PC-3 (cell line): ENCODE data around the gene MME. TPM values are rescaled to one million over a fixed set of nuclear protein-coding genes. Genes with fewer than 3 reads are reported as not detected.

Experiments used
- ATAC-seq: fragments of 200-7000 bp; cut with Tn5 transposase; 2 replicates; pipeline ENCODE4 v1.9.1; 2020; ENCODE audit warnings: mild to moderate bottlenecking, moderate library complexity
- BruUV-seq: library from RNA; stranded (reverse); fragments of 400-500 nt; replicated peaks from 2 replicates; lab custom pipeline; 2021; lab: Mats Ljungman, UMichigan
- CTCF ChIA-PET: fragments of 300-600 bp; sonication (Branson Sonifier 250); formaldehyde crosslinking; loops from one replicate; lab custom pipeline; 2022; ENCODE audit warnings: antibody characterized with exemption; lab: Charles Lee
- POLR2A ChIA-PET: fragments of 300-600 bp; sonication (Branson Sonifier 250); formaldehyde crosslinking; loops from one replicate; lab custom pipeline; 2022; ENCODE audit warnings: antibody characterized with exemption; ENCODE audit not compliant: unreplicated experiment; lab: Charles Lee
- DNase-seq: peaks from one replicate; pipeline ENCODE4 v3.0.0-alpha.2; 2015
- H2AFZ ChIP-seq: fragments of 300-600 bp; sonication (generic); 2 replicates; pipeline ENCODE4 v1.6.0; 2016; ENCODE audit warnings: antibody characterized with exemption, low read length
- H3F3A ChIP-seq: fragments of 300-600 bp; sonication (generic); one replicate; pipeline ENCODE4 v1.6.0; 2017; ENCODE audit warnings: antibody characterized with exemption, low read length, control low read depth, mild to moderate bottlenecking; ENCODE audit not compliant: unreplicated experiment
- H3K27ac ChIP-seq: fragments of 300-600 bp; sonication (generic); 2 replicates; pipeline ENCODE4 v1.5.1; 2016; ENCODE audit warnings: mild to moderate bottlenecking, low read length
- H3K27me3 ChIP-seq: fragments of 300-600 bp; sonication (generic); 2 replicates; pipeline ENCODE4 v1.6.1; 2016; ENCODE audit warnings: low read length, mixed read lengths
- H3K36me3 ChIP-seq: fragments of 300-600 bp; sonication (generic); 2 replicates; pipeline ENCODE4 v1.6.1; 2016; ENCODE audit warnings: low read depth, mixed run types, low read length, mixed read lengths
- H3K4me1 ChIP-seq: fragments of 300-600 bp; sonication (generic); 2 replicates; pipeline ENCODE4 v1.5.1; 2016; ENCODE audit warnings: low read length; ENCODE audit not compliant: insufficient read depth
- H3K4me2 ChIP-seq: fragments of 300-600 bp; sonication (generic); 2 replicates; pipeline ENCODE4 v1.6.0; 2016; ENCODE audit warnings: low read length
- H3K4me3 ChIP-seq: fragments of 300-600 bp; sonication (generic); 2 replicates; pipeline ENCODE4 v1.5.1; 2016; ENCODE audit warnings: mild to moderate bottlenecking, low read length, mixed read lengths
- H3K79me2 ChIP-seq: fragments of 300-600 bp; sonication (generic); 2 replicates; pipeline ENCODE4 v1.6.1; 2017; ENCODE audit warnings: low read length, mixed read lengths
- H3K9ac ChIP-seq: fragments of 300-600 bp; sonication (generic); 2 replicates; pipeline ENCODE4 v1.6.0; 2016; ENCODE audit warnings: mild to moderate bottlenecking, low read length
- H3K9me2 ChIP-seq: fragments of 300-600 bp; sonication (generic); replicated peaks from 2 replicates; pipeline ENCODE4 v1.6.1; 2016; ENCODE audit warnings: mixed run types, low read length, mixed read lengths
- H3K9me3 ChIP-seq: fragments of 300-600 bp; sonication (generic); 2 replicates; pipeline ENCODE4 v1.6.1; 2016; ENCODE audit warnings: low read length, mixed read lengths
- H4K20me1 ChIP-seq: fragments of 300-600 bp; sonication (generic); 2 replicates; pipeline ENCODE4 v1.6.1; 2016; ENCODE audit warnings: low read length, mixed read lengths
- CTCF ChIP-seq: fragments of 300-600 bp; sonication (generic); conservative IDR thresholded peaks from 2 replicates; pipeline ENCODE4 v1.5.1; 2017; ENCODE audit warnings: antibody characterized with exemption, low read depth, mild to moderate bottlenecking, low read length
- EZH2 ChIP-seq: fragments of 300-600 bp; sonication (generic); IDR thresholded peaks from one replicate; pipeline ENCODE4 v1.6.1; 2017; ENCODE audit warnings: antibody characterized with exemption, mild to moderate bottlenecking, low read length; ENCODE audit not compliant: unreplicated experiment
- EZH2phosphoT487 ChIP-seq: fragments of 300-600 bp; sonication (generic); IDR thresholded peaks from 2 replicates; pipeline ENCODE4 v1.6.1; 2018; ENCODE audit warnings: mild to moderate bottlenecking, antibody characterized with exemption, low read length, borderline replicate concordance
- intact Hi-C: fragments of 100-400 bp; cut with micrococcal nuclease; formaldehyde crosslinking; loops from 2 replicates; pipeline ENCODE4 v1.9.0; 2023
- total RNA-seq: library from RNA; depleted of rRNA; stranded (reverse); fragments of >200 nt; gene quantifications from 2 replicates; pipeline ENCODE4 v1.2.3, GENCODE V29; 2014

The MME gene
- total RNA-seq, 1 experiment from 2014 or later: 1.2 TPM

DNA sequence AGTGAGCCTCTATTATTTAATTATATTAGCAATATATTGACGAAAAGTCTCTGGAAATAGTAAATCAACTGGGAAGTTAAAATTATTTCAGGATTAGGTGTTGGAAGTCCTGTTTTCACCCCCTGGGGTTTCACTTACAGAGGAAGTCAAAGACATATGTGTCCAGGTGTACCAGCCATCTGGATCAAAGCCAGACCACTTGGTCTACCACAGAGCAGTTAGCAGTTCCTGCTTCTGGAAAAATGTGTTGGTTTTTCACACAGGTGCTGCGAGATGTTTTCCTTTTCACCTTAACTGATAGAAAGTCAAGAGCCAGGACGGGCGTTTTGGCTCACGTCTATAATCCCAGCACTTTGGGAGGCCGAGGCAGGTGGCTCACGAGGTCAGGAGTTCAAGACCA lies 13.1 kb downstream of the MME start:
- Histone ChIP-seq H3F3A (no peaks in the 10 kb centered on the region), H3K9ac (no peak overlapping the region), H2AFZ (no peak overlapping the region), H3K4me1 (no peaks in the 10 kb centered on the region), H3K4me3 (no peak overlapping the region), H4K20me1 (no peaks in the 10 kb centered on the region), H3K27me3 (no peaks in the 10 kb centered on the region; the same call in 1 of the 2 replicates), H3K27ac (no peak overlapping the region), H3K36me3 (no peaks in the 10 kb centered on the region), H3K9me3 (no peaks in the 10 kb centered on the region), H3K4me2 (no peak overlapping the region), H3K9me2 (no peaks in the 10 kb centered on the region), H3K79me2 (no peaks in the 10 kb centered on the region)
- ChIA-PET CTCF (no interaction called here), POLR2A (no interaction called here)
- BruUV-seq: no TSS peak
- intact Hi-C loops: no loop called here
- ATAC-seq (no peak), DNase-seq (no peak)
- TF ChIP-seq CTCF (no peak), EZH2 (no peak), EZH2phosphoT487 (no peak)

GRCh38 chr3:155096303-155097008 lies 16.3 kb downstream of the MME start:
- ATAC-seq (no peak), DNase-seq (no peak)
- no TSS peak for BruUV-seq
- no peak for TF ChIP-seq EZH2
- no peak for TF ChIP-seq CTCF
- no peak for TF ChIP-seq EZH2phosphoT487
- intact Hi-C loops: no loop called here
- H3K36me3 ChIP-seq: no peaks in the 10 kb centered on the region
- CTCF ChIA-PET: no interaction called here
- no peaks in the 10 kb centered on the region for H4K20me1 ChIP-seq
- H3F3A ChIP-seq: no peaks in the 10 kb centered on the region
- no peak overlapping the region for H3K4me3 ChIP-seq
- no peaks in the 10 kb centered on the region for H3K9me3 ChIP-seq
- H3K9me2 ChIP-seq: no peaks in the 10 kb centered on the region
- no peak overlapping the region for H3K27ac ChIP-seq
- POLR2A ChIA-PET: no interaction called here
- no peak overlapping the region for H3K4me2 ChIP-seq
- no peak overlapping the region for H2AFZ ChIP-seq
- no peaks in the 10 kb centered on the region; the same call in 1 of the 2 replicates for H3K27me3 ChIP-seq
- H3K79me2 ChIP-seq: no peaks in the 10 kb centered on the region
- no peaks in the 10 kb centered on the region for H3K4me1 ChIP-seq
- no peak overlapping the region for H3K9ac ChIP-seq

DNA sequence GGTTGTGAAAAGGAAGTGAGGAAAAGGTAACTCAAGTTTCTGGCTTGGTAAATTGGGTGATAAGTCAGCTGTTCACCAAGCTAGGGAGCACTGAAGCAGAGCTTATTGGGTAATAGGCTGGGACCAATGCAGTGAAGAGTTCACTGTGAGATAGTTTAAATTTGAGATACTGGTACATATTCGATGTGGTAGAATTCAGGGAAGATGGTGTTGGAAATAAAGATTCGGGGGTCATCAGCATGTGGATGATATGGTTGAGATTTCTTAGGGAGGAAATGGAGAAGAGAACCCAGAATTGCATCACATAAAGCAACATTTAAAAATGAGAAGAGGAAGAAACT lies 16.9 kb downstream of the MME start:
- no peak for ATAC-seq
- intact Hi-C loops: no loop called here
- no peaks in the 10 kb centered on the region for H3K36me3 ChIP-seq
- no peaks in the 10 kb centered on the region for H4K20me1 ChIP-seq
- no peak overlapping the region for H3K4me3 ChIP-seq
- no peaks in the 10 kb centered on the region for H3K9me2 ChIP-seq
- no peaks in the 10 kb centered on the region for H3K9me3 ChIP-seq
- TF ChIP-seq EZH2 (no peak), CTCF (no peak), EZH2phosphoT487 (no peak)
- no peaks in the 10 kb centered on the region for H3K79me2 ChIP-seq
- H3K9ac ChIP-seq: no peak overlapping the region
- ChIA-PET POLR2A (no interaction called here), CTCF (no interaction called here)
- no peaks in the 10 kb centered on the region for H3F3A ChIP-seq
- DNase-seq: no peak
- BruUV-seq: no TSS peak
- H3K4me1 ChIP-seq: no peaks in the 10 kb centered on the region
- no peak overlapping the region for H2AFZ ChIP-seq
- no peaks in the 10 kb centered on the region; the same call in 1 of the 2 replicates for H3K27me3 ChIP-seq
- no peak overlapping the region for H3K27ac ChIP-seq
- H3K4me2 ChIP-seq: no peak overlapping the region
